Transverse colon (tissue), 4 donors: ENCODE measurements around the gene WWOX. TPM values are rescaled to one million over a fixed set of nuclear protein-coding genes. Genes with fewer than 3 reads are reported as not detected.

ENCODE experiments used
- DNase-seq: peaks from one replicate; pipeline ENCODE4 v3.0.0-alpha.2; 2019
- H3K27ac ChIP-seq, 4 donors: fragments of 200-600 bp; sonication (generic); 2 replicates each; pipeline ENCODE4 v1.5.1; 2016 to 2018; ENCODE audit warnings: inconsistent platforms in 4 of 4
- H3K27me3 ChIP-seq: fragments of 200-600 bp; sonication (generic); 2 replicates; pipeline ENCODE4 v1.5.1; 2017; ENCODE audit warnings: inconsistent platforms
- H3K36me3 ChIP-seq, 4 donors: fragments of 200-600 bp; sonication (generic); 2 replicates each; pipeline ENCODE4 v1.5.1; 2017 to 2019; ENCODE audit warnings: inconsistent platforms in 4 of 4
- H3K4me1 ChIP-seq, 4 donors: fragments of 200-600 bp; sonication (generic); 2 replicates each; pipeline ENCODE4 v1.5.1; 2017 to 2020; ENCODE audit warnings: inconsistent platforms in 4 of 4
- H3K4me3 ChIP-seq, 4 donors: fragments of 200-600 bp; sonication (generic); 1 replicate in 1 of 4; 2 replicates in 3 of 4; pipeline versions ENCODE4 v1.5.1 to v1.6.1; 2017 to 2019; ENCODE audit warnings: inconsistent platforms in 4 of 4
- H3K9me3 ChIP-seq, 2 donors: fragments of 200-600 bp; sonication (generic); 2 replicates each; pipeline ENCODE4 v1.5.1; 2017 to 2019; ENCODE audit warnings: inconsistent platforms in 2 of 2
- EP300 ChIP-seq: sonication (generic); formaldehyde crosslinking; IDR thresholded peaks from one replicate; pipeline ENCODE4 v1.6.1; 2017; ENCODE audit warnings: antibody characterized with exemption, low read depth
- POLR2A ChIP-seq: fragments of 450-650 bp; IDR thresholded peaks from one replicate; pipeline ENCODE4 v1.6.1; 2016; ENCODE audit warnings: antibody characterized with exemption, mild to moderate bottlenecking, moderate library complexity
- POLR2AphosphoS5 ChIP-seq, 3 donors: sonication (generic); formaldehyde crosslinking; IDR thresholded peaks; one replicate each; pipeline ENCODE4 v1.6.1; 2016; ENCODE audit warnings: antibody characterized with exemption in 3 of 3
- WGBS, 2 donors: methylation state at CpG; one replicate each; pipeline ENCODE4 v1.1.5; 2018; ENCODE audit warnings: low coverage in 1 of 2; 5-methylcytosine and 5-hydroxymethylcytosine counted together
- in situ Hi-C, 4 donors: fragments of 200-750 bp; cut with MboI; loops; one replicate each; pipeline versions ENCODE4 v1.15.0 to v1.15.1; 2017; ENCODE audit warnings: low sequenced_read_pairs in 3 of 4, low pct_ligation_motif_present in 1 of 4, low pct_unique_long_range_greater_than_20kb in 1 of 4
- intact Hi-C: fragments of 100-400 bp; cut with DNase I; formaldehyde crosslinking; loops from one replicate; pipeline ENCODE4 v1.15.1; 2023; ENCODE audit warnings: low total_unique reads
- total RNA-seq, 4 donors: library from RNA; depleted of rRNA; stranded (reverse); fragments of >200 nt; gene quantifications; one replicate each; pipeline ENCODE4 v1.1.0, GENCODE V29; 2016
- TF ChIP-seq, protein P1 (sequence below), 5 experiments: fragments of 200-600 bp in 3 of 5; fragments of 450-650 bp in 2 of 5; sonication (generic) in 3 of 5; IDR thresholded peaks; 1 replicate in 2 of 5; 2 replicates in 3 of 5; pipeline ENCODE4 v1.5.1; 2016 to 2017; ENCODE audit warnings: antibody characterized with exemption in 5 of 5, inconsistent platforms in 3 of 5, mild to moderate bottlenecking in 2 of 5, moderate library complexity in 1 of 5

Gene WWOX
- total RNA-seq, 4 donors from 2014 or later: 11.2 to 53.8 (median 24.8) TPM

DNA sequence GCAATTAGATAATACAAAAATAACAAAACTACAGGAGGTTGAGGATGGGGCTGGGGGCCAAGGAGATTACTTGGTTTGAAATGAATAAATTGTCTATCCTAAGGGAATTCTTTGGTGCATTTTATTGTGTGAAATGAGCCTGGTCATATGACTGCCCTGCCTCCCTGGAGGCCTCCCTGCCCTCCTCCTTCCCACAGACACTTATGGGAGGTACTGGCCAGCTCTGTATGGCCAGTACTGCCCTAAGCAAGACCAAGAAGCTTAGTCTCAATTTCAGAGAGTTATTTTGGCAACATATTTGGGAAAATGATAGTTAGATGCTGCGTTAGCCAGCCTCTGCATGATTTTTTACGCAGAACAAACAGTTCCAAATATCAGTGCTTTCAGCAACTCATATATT is 511.9 kb downstream of the WWOX start:
- Histone ChIP-seq H3K4me3 (no peak overlapping the region), H3K9me3 (no peaks in the 10 kb centered on the region), H3K27me3 (no peaks in the 10 kb centered on the region), H3K4me1 (peaks cover 4 to 27% (median 11%) of the 10 kb centered on the region in 4 donors), H3K36me3 (no peaks in the 10 kb centered on the region), H3K27ac (no peak overlapping the region)
- WGBS, 2 donors: 96 to 100% methylated on average over 2 of the region's 2 CpGs
- intact Hi-C loops (no loop called here), in situ Hi-C loops (no loop called here)
- TF ChIP-seq POLR2AphosphoS5 (IDR thresholded peaks at IDR 0.05) (no peak), EP300 (no peak), POLR2A (no peak)
- TF ChIP-seq, protein P1, sequence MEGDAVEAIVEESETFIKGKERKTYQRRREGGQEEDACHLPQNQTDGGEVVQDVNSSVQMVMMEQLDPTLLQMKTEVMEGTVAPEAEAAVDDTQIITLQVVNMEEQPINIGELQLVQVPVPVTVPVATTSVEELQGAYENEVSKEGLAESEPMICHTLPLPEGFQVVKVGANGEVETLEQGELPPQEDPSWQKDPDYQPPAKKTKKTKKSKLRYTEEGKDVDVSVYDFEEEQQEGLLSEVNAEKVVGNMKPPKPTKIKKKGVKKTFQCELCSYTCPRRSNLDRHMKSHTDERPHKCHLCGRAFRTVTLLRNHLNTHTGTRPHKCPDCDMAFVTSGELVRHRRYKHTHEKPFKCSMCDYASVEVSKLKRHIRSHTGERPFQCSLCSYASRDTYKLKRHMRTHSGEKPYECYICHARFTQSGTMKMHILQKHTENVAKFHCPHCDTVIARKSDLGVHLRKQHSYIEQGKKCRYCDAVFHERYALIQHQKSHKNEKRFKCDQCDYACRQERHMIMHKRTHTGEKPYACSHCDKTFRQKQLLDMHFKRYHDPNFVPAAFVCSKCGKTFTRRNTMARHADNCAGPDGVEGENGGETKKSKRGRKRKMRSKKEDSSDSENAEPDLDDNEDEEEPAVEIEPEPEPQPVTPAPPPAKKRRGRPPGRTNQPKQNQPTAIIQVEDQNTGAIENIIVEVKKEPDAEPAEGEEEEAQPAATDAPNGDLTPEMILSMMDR (IDR thresholded peaks at IDR 0.05): no peak
- DNase-seq: no peak

DNA sequence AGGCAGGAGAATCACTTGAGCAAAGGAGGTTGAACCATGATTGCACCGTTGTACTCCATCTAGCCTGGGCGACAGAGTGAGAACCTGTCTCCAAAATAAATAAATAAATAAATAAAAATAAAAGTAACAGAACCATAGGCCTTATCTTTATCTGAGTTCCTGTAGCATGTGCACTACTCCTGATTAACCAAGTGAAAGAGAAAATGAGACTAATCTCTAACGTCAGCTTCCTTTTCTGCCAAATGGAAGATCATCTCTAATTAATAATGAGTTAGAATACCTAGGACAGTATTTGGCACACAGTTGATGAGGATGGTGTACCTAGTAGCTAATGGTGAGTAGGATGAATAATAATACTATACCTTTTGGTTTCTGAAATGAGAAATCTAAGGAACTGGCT is 520.4 kb downstream of the WWOX start:
- Histone ChIP-seq H3K4me3 (no peak overlapping the region), H3K9me3 (peaks cover 0 to 3% of the 10 kb centered on the region in 2 donors), H3K4me1 (no peaks in the 10 kb centered on the region), H3K36me3 (no peaks in the 10 kb centered on the region), H3K27me3 (no peaks in the 10 kb centered on the region), H3K27ac (no peak overlapping the region)
- 61 to 63% methylated on average over 1 to 3 of the region's 3 CpGs for WGBS, 2 donors
- DNase-seq: no peak
- TF ChIP-seq EP300: no peak
- TF ChIP-seq POLR2A: no peak
- TF ChIP-seq POLR2AphosphoS5 (IDR thresholded peaks at IDR 0.05): no peak
- TF ChIP-seq, protein P1 (IDR thresholded peaks at IDR 0.05): no peak
- intact Hi-C loops (no loop called here), in situ Hi-C loops (no loop called here)

DNA sequence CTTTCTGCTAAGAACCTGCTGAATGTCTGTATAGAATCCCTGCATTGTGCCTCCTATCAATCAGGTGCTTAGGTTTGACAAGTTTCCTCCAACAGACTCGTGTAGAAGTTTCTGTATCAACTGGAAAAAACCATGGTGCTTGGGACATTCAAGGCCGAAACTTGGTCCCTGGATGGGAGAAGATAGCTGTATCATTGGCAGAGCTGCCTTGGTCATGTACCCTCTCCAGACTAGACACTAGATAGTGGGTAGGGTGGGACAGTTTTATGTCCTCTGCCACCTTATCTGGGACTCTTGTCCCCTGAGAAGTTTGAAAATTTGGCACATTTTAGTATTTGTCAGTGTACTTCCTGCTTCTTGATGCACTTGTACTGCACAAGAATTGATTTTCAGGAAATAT is 520.8 kb downstream of the WWOX start:
- H3K27ac ChIP-seq: no peak overlapping the region
- in situ Hi-C loops (no loop called here), intact Hi-C loops (no loop called here)
- no peak overlapping the region for H3K4me3 ChIP-seq
- H3K9me3 ChIP-seq: peaks cover 0 to 3% of the 10 kb centered on the region in 2 donors
- no peaks in the 10 kb centered on the region for H3K27me3 ChIP-seq
- DNase-seq: no peak
- H3K4me1 ChIP-seq: no peaks in the 10 kb centered on the region
- TF ChIP-seq POLR2A: no peak
- no peak for TF ChIP-seq EP300
- no peak for TF ChIP-seq POLR2AphosphoS5 (IDR thresholded peaks at IDR 0.05)
- TF ChIP-seq, protein P1 (IDR thresholded peaks at IDR 0.05): no peak
- no peaks in the 10 kb centered on the region for H3K36me3 ChIP-seq
- 81% methylated on average over 2 of the region's 2 CpGs; no CpG with 5 or more reads in 1 of the 2 donors for WGBS, 2 donors

DNA sequence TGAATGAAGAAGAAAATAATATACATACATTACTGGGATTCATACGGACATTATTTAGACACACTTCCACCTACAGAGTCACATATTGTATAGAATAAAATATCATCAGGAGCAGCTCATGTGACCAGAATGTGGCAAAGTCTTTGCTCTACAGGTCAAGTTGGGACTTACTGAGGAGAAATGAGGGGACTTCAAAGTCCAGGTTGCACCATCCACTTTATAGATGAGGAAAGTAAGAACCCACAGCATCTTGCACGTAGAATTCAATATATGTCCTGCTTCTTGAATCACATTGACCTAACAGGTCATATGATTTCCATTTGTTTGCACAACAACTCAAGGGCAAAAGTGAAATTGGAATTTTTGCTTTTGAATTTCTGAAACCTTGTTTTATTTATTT is 524.3 kb downstream of the WWOX start:
- 29 to 85% methylated on average over 1 to 2 of the region's 2 CpGs for WGBS, 2 donors

More for the DNA sequence above, 524.3 kb downstream of the WWOX start:
- H3K27me3 ChIP-seq: no peaks in the 10 kb centered on the region
- intact Hi-C loops: no loop called here
- DNase-seq: no peak
- H3K4me3 ChIP-seq: no peak overlapping the region
- in situ Hi-C loops: no loop called here
- TF ChIP-seq POLR2A: no peak
- TF ChIP-seq EP300: no peak
- TF ChIP-seq POLR2AphosphoS5 (IDR thresholded peaks at IDR 0.05): no peak
- TF ChIP-seq, protein P1 (IDR thresholded peaks at IDR 0.05): no peak
- H3K27ac ChIP-seq: no peak overlapping the region
- no peaks in the 10 kb centered on the region for H3K4me1 ChIP-seq
- peaks cover 0 to 3% of the 10 kb centered on the region in 2 donors for H3K9me3 ChIP-seq
- H3K36me3 ChIP-seq: no peaks in the 10 kb centered on the region
